ENCODE measurements around the gene IQCE. TPM values are rescaled to one million over a fixed set of nuclear protein-coding genes. Genes with fewer than 3 reads are reported as not detected.

The IQCE gene
- total RNA-seq, 1 donor from 2014 or later = 29.6 TPM

DNA sequence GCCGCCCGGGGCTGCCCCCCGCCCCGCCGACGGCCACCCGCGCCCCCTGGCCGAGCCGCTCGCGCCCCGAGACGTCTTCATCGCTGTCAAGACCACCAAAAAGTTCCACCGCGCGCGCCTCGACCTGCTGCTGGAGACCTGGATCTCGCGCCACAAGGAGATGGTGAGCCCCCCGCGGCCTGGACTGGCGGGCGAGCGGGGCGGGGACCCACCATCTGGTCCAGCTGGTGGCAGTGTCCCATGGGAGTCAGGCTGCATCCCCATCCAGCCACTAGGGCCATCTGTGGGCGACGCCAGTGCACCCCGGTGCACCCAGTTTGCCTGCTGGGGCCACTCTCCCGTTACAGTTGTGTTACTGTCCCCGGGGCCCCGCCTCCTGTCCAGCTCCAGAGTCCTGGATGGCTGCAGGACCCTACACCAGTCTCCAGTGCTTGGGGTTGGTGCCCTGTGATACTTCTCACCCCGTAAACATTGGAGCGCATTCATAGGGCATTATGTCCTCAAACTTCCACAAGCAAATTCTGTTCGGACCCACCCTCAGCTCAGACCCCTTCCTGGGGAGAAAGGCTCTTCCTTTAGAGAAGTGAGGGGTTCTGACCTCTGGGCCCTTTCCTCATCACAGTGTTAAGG lies 38.5 kb upstream of the IQCE start:
- peaks cover 23% of the 10 kb centered on the region for H3K27me3 Mint-ChIP-seq (ENCODE audit: low read depth)
- no peaks in the 10 kb centered on the region for H3K9me3 Mint-ChIP-seq
- H3K36me3 Mint-ChIP-seq = no peaks in the 10 kb centered on the region
- DNase-seq (ENCODE audit: low spot score in 2 of 2, unreplicated experiment in 2 of 2) = no peak
- peak overlapping the region; percentile 73 for H3K27ac Mint-ChIP-seq
- peaks cover 57% of the 10 kb centered on the region for H3K4me1 Mint-ChIP-seq
- peak overlapping the region; percentile 86 for H3K4me3 Mint-ChIP-seq
- TF ChIP-seq, protein P1, sequence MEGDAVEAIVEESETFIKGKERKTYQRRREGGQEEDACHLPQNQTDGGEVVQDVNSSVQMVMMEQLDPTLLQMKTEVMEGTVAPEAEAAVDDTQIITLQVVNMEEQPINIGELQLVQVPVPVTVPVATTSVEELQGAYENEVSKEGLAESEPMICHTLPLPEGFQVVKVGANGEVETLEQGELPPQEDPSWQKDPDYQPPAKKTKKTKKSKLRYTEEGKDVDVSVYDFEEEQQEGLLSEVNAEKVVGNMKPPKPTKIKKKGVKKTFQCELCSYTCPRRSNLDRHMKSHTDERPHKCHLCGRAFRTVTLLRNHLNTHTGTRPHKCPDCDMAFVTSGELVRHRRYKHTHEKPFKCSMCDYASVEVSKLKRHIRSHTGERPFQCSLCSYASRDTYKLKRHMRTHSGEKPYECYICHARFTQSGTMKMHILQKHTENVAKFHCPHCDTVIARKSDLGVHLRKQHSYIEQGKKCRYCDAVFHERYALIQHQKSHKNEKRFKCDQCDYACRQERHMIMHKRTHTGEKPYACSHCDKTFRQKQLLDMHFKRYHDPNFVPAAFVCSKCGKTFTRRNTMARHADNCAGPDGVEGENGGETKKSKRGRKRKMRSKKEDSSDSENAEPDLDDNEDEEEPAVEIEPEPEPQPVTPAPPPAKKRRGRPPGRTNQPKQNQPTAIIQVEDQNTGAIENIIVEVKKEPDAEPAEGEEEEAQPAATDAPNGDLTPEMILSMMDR (IDR thresholded peaks at IDR 0.05; ENCODE audit: unreplicated experiment) = no peak

DNA sequence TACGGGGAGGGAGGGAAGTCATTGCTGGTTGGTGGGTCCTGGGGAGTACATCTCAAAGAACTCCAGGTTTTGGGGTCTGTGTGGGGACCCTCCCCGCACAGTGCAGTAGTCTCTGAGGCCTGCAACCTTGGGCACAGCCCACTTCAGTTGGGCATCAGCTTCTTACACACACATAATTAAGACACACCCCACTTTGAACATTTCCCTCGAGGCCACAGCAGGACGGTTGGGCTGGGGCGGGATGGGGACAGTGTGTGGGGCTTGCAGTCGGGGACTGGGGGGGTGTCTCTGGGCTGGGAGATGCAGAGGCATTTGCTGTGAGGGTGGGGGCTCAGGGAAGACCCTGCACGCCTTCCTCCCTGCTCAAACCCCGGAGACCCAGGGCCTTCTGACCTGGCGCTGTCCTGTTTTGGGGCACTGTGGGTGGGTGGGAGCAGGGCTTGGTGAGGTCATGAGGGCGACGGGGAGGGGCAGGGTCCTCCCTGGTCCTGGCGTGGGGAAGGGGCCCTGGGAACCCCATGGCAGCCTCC lies 38.0 kb upstream of the IQCE start:
- TF ChIP-seq, protein P1 (IDR thresholded peaks at IDR 0.05; ENCODE audit: unreplicated experiment) = no peak
- Mint-ChIP-seq H3K4me3 (peak overlapping the region; percentile 86), H3K4me1 (peaks cover 57% of the 10 kb centered on the region), H3K27ac (no peak overlapping the region), H3K27me3 (ENCODE audit: low read depth) (peaks cover 23% of the 10 kb centered on the region), H3K36me3 (peaks cover 2% of the 10 kb centered on the region), H3K9me3 (no peaks in the 10 kb centered on the region)
- DNase-seq (ENCODE audit: low spot score in 2 of 2, unreplicated experiment in 2 of 2) = no peak

DNA sequence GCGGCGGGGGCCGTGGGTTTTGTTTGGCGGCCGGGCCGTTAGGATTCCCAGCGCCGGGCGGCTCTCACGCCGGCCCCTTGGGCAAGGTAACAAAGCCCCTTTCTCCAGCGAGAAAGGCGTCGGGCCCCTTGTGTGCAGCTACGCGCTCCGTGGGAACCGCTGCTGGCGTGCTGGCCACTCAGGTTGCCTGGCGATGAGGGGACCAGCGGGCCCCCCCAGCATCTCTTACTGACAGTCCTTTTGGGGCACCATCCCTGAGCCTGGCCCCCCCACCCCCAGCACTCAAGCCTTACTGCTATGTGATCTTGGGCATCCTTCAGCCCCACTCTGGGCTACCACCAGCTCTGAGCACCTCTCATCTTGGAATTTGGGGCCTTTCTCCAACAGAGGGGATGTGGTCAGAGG lies 37.4 kb upstream of the IQCE start:
- H3K36me3 Mint-ChIP-seq = peaks cover 4% of the 10 kb centered on the region
- H3K4me3 Mint-ChIP-seq = peak overlapping the region; percentile 48
- H3K4me1 Mint-ChIP-seq = peaks cover 55% of the 10 kb centered on the region
- no peak for DNase-seq (ENCODE audit: low spot score in 2 of 2, unreplicated experiment in 2 of 2)
- peak overlapping the region; percentile 55 for H3K27ac Mint-ChIP-seq
- TF ChIP-seq, protein P1 (IDR thresholded peaks at IDR 0.05; ENCODE audit: unreplicated experiment) = no peak
- peaks cover 23% of the 10 kb centered on the region for H3K27me3 Mint-ChIP-seq (ENCODE audit: low read depth)
- no peaks in the 10 kb centered on the region for H3K9me3 Mint-ChIP-seq

DNA sequence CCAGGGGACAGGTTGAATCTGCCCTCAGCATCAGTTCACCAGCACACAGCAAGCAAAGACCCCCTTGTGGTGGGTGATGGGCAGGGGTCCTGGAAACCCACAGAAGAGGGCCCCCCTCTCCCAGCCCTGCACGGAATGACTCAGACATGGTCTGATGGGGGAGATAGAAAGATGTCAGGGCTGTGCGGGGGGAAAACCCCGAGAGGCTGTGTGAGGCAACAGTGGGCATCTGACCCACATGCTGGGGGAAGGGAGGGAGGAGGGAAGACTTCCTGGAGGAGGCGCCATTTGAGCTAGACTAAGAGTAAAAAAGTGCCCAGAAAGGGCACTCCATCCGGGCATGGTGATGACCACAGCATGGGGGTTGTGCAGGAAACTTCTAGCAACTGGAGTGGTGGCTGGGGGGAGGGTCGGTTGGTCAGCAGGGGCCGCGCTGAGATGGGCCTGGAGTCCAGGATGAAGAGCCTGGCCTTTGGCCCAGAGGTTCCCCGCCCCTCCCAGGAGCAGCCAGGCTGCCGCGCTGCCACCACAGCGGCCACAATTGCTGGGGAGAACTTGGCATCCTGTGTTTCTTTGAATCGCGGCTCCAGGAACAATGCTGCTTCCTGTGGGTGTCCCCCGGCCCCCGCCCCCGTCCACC lies 36.7 kb upstream of the IQCE start:
- no peak for DNase-seq (ENCODE audit: low spot score in 2 of 2, unreplicated experiment in 2 of 2)
- TF ChIP-seq, protein P1 (IDR thresholded peaks at IDR 0.05; ENCODE audit: unreplicated experiment) = no peak
- Mint-ChIP-seq H3K36me3 (peaks cover 4% of the 10 kb centered on the region), H3K4me3 (peak overlapping the region; percentile 48), H3K4me1 (peaks cover 49% of the 10 kb centered on the region), H3K9me3 (no peaks in the 10 kb centered on the region), H3K27me3 (ENCODE audit: low read depth) (peaks cover 23% of the 10 kb centered on the region), H3K27ac (peak overlapping the region; percentile 55)

DNA sequence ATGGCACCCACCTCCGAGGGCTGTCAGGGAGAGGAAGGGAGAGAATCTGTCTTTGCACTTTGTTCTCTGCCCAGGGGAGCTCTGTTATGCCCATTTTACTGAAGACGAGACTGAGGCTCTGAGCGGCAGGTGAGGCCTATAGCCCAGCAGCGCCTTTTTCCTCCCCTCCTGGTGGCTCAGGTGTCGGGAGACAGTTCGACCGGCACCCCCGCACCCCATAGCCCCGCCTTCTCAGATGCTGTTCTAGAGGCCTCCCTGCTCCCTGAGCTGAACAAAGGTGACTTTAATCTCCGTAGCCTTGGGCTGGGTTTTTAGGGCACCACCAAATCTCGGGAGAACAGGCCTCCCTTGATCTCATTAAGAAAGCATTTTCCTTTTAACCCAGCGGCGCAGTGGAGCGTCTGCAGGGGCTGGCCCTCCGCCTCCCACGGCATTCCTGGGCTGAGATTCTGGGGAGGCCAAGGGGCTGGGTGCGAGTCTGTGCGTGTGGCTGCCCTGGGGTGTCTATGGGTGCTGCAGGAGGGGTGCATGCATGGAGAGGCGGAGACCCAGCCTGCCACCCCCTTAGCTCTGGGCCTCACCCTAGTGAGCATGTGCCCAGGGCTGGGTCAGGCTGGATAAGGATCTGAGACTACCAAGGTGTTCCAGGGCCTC lies 35.9 kb upstream of the IQCE start:
- Mint-ChIP-seq H3K9me3 (no peaks in the 10 kb centered on the region), H3K27ac (peak overlapping the region; percentile 94), H3K27me3 (ENCODE audit: low read depth) (peaks cover 21% of the 10 kb centered on the region), H3K4me3 (peak overlapping the region; percentile 56), H3K4me1 (peaks cover 47% of the 10 kb centered on the region), H3K36me3 (peaks cover 4% of the 10 kb centered on the region)
- TF ChIP-seq, protein P1 (IDR thresholded peaks at IDR 0.05; ENCODE audit: unreplicated experiment) = no peak
- DNase-seq (ENCODE audit: low spot score in 2 of 2, unreplicated experiment in 2 of 2) = peak; percentile 50 to 69
